CD4-positive, CD25-positive, alpha-beta regulatory T cell (primary cell): ENCODE data around the gene DNAJA3. TPM values are rescaled to one million over a fixed set of nuclear protein-coding genes. Genes with fewer than 3 reads are reported as not detected.
A peak's percentile ranks its signal among the peaks of the same experiment; 100 is the strongest.

ENCODE experiments used
- ATAC-seq, 2 donors: fragments of 150-1000 bp; cut with Tn5 transposase; one replicate each; pipeline ENCODE4 v1.10.0; 2021; ENCODE audit warnings: low read depth in 2 of 2, moderate number of reproducible peaks in 2 of 2, moderate library complexity in 1 of 2
- DNase-seq, 3 donors: peaks; one replicate each; pipeline versions ENCODE4 v3.0.0 to v3.0.0-alpha.2; 2012 to 2022; ENCODE audit warnings: mixed read lengths in 1 of 3
- H3K27ac ChIP-seq: one replicate; pipeline ENCODE4 v1.7.0; 2013; ENCODE audit warnings: mild to moderate bottlenecking, low read length; ENCODE audit not compliant: insufficient read depth, poor library complexity, severe bottlenecking
- H3K27me3 ChIP-seq: one replicate; pipeline ENCODE4 v1.7.0; 2013; ENCODE audit warnings: low read length; ENCODE audit not compliant: control insufficient read depth, insufficient read depth
- H3K36me3 ChIP-seq: one replicate; pipeline ENCODE4 v1.7.0; 2013; ENCODE audit warnings: mild to moderate bottlenecking, low read length, moderate library complexity; ENCODE audit not compliant: control insufficient read depth, insufficient read depth
- H3K4me1 ChIP-seq: 2 replicates; pipeline ENCODE4 v1.7.0; 2013; ENCODE audit warnings: mild to moderate bottlenecking, low read length; ENCODE audit not compliant: insufficient read depth, control insufficient read depth, poor library complexity, severe bottlenecking
- H3K4me3 ChIP-seq: one replicate; pipeline ENCODE4 v1.7.0; 2013; ENCODE audit warnings: low read depth, mild to moderate bottlenecking, low read length, moderate library complexity
- H3K9me3 ChIP-seq, 2 experiments: 1 replicate in 1 of 2; 2 replicates in 1 of 2; pipeline ENCODE4 v1.7.0; 2013; ENCODE audit warnings: low read length in 2 of 2, mild to moderate bottlenecking in 1 of 2, moderate library complexity in 1 of 2; ENCODE audit not compliant: control insufficient read depth in 2 of 2
- H3K27ac Mint-ChIP-seq, 3 donors: one replicate each; pipeline ENCODE4 v1.8.0; 2020 to 2022; ENCODE audit warnings: mild to moderate bottlenecking in 3 of 3, mixed read lengths in 3 of 3, moderate library complexity in 2 of 3
- H3K27me3 Mint-ChIP-seq: one replicate; pipeline ENCODE4 v1.8.0; 2022; ENCODE audit warnings: mild to moderate bottlenecking, mixed read lengths
- H3K36me3 Mint-ChIP-seq: one replicate; pipeline ENCODE4 v1.8.0; 2020; ENCODE audit warnings: mixed read lengths
- H3K4me1 Mint-ChIP-seq, 4 donors: one replicate each; pipeline ENCODE4 v1.8.0; 2020 to 2022; ENCODE audit warnings: mixed read lengths in 4 of 4, mild to moderate bottlenecking in 1 of 4
- H3K4me3 Mint-ChIP-seq, 4 donors: one replicate each; pipeline ENCODE4 v1.8.0; 2020 to 2022; ENCODE audit warnings: mild to moderate bottlenecking in 4 of 4, mixed read lengths in 4 of 4, moderate library complexity in 3 of 4
- H3K9me3 Mint-ChIP-seq, 7 donors: one replicate each; pipeline ENCODE4 v1.8.0; 2020 to 2022; ENCODE audit warnings: mixed read lengths in 7 of 7, mild to moderate bottlenecking in 3 of 7, moderate library complexity in 2 of 7
- polyA plus RNA-seq, 4 donors: library from polyadenylated mRNA; unstranded; fragments of 300-500 nt; fragmentation: Illumina TruSeq; gene quantifications; one replicate each; pipeline ENCODE4 v1.2.3, GENCODE V29; 2021
- total RNA-seq: library from RNA; stranded (reverse); gene quantifications from one replicate; pipeline ENCODE4 v1.2.3, GENCODE V29; 2022

DNAJA3 gene
- total and polyA plus RNA-seq, 5 donors from 2014 or later: 27.0 to 49.7 (median 38.1) TPM

- DNase-seq (peak in 1 of 3 donors; percentile 40), ATAC-seq (no peak)
- H3K4me1 Mint-ChIP-seq: peaks cover 0 to 28% (median 21%) of the 10 kb centered on the region in 4 donors
- Histone ChIP-seq H3K27me3 (no peaks in the 10 kb centered on the region), H3K36me3 (peaks cover 74% of the 10 kb centered on the region), H3K9me3 (no peaks in the 10 kb centered on the region), H3K27ac (no peak overlapping the region), H3K4me3 (no peak overlapping the region), H3K4me1 (peaks cover 4% of the 10 kb centered on the region)
- H3K27me3 Mint-ChIP-seq: peaks cover 10% of the 10 kb centered on the region
- H3K36me3 Mint-ChIP-seq: peaks cover 29% of the 10 kb centered on the region
- peak overlapping the region in 3 of 4 donors; percentile 61 to 95 (median 65) for H3K4me3 Mint-ChIP-seq
- peak overlapping the region in 2 of 3 donors; percentile 81 for H3K27ac Mint-ChIP-seq
- H3K9me3 Mint-ChIP-seq: peaks cover 0 to 5% (median 0%) of the 10 kb centered on the region in 7 donors
These were observed 21.3 kb upstream of the DNAJA3 start for GRCh38 chr16:4404247-4404966.

- H3K4me1 Mint-ChIP-seq: peaks cover under 1 to 28% (median 17%) of the 10 kb centered on the region in 4 donors
- DNase-seq (no peak), ATAC-seq (no peak)
- peaks cover 0 to 5% (median 0%) of the 10 kb centered on the region in 7 donors for H3K9me3 Mint-ChIP-seq
- Histone ChIP-seq H3K4me3 (no peak overlapping the region), H3K36me3 (peaks cover 76% of the 10 kb centered on the region), H3K9me3 (no peaks in the 10 kb centered on the region), H3K27me3 (no peaks in the 10 kb centered on the region), H3K4me1 (peaks cover 4% of the 10 kb centered on the region), H3K27ac (no peak overlapping the region)
- H3K36me3 Mint-ChIP-seq: peaks cover 25% of the 10 kb centered on the region
- H3K4me3 Mint-ChIP-seq: peak overlapping the region in 2 of 4 donors; percentile 61 to 95
- peaks cover 10% of the 10 kb centered on the region for H3K27me3 Mint-ChIP-seq
- H3K27ac Mint-ChIP-seq: peak overlapping the region in 1 of 3 donors; percentile 81
These were observed 20.5 kb upstream of the DNAJA3 start for GRCh38 chr16:4404967-4405696.

- H3K36me3 ChIP-seq: peaks cover 93% of the 10 kb centered on the region
- no peaks in the 10 kb centered on the region for H3K27me3 ChIP-seq
- H3K27me3 Mint-ChIP-seq: peaks cover 10% of the 10 kb centered on the region
- DNase-seq (no peak), ATAC-seq (no peak)
- no peaks in the 10 kb centered on the region for H3K9me3 ChIP-seq
- H3K4me3 ChIP-seq: no peak overlapping the region
- no peak overlapping the region for H3K27ac ChIP-seq
- H3K36me3 Mint-ChIP-seq: peaks cover 27% of the 10 kb centered on the region
- no peak overlapping the region for H3K4me3 Mint-ChIP-seq
- no peak overlapping the region for H3K27ac Mint-ChIP-seq
- peaks cover 0 to 5% (median 0%) of the 10 kb centered on the region in 7 donors for H3K9me3 Mint-ChIP-seq
- peaks cover 8 to 32% (median 21%) of the 10 kb centered on the region in 4 donors for H3K4me1 Mint-ChIP-seq
- peaks cover 16% of the 10 kb centered on the region for H3K4me1 ChIP-seq
These were observed 17.9 kb upstream of the DNAJA3 start for GRCh38 chr16:4407543-4408322.

- Histone ChIP-seq H3K27me3 (no peaks in the 10 kb centered on the region), H3K4me3 (no peak overlapping the region), H3K36me3 (peaks cover 96% of the 10 kb centered on the region), H3K27ac (no peak overlapping the region), H3K9me3 (no peaks in the 10 kb centered on the region), H3K4me1 (peaks cover 22% of the 10 kb centered on the region)
- no peak for ATAC-seq
- Mint-ChIP-seq H3K27me3 (peaks cover 10% of the 10 kb centered on the region), H3K27ac (no peak overlapping the region), H3K4me1 (peaks cover 8 to 37% (median 25%) of the 10 kb centered on the region in 4 donors), H3K4me3 (no peak overlapping the region), H3K9me3 (peaks cover 0 to 5% (median 0%) of the 10 kb centered on the region in 7 donors), H3K36me3 (peaks cover 26% of the 10 kb centered on the region)
- DNase-seq: no peak
These were observed 17.4 kb upstream of the DNAJA3 start for GRCh38 chr16:4408323-4408690.

- Mint-ChIP-seq H3K4me3 (no peak overlapping the region), H3K27ac (no peak overlapping the region), H3K36me3 (peaks cover 23% of the 10 kb centered on the region), H3K9me3 (peaks cover 0 to 5% (median 0%) of the 10 kb centered on the region in 7 donors), H3K27me3 (peaks cover 9% of the 10 kb centered on the region), H3K4me1 (peaks cover 8 to 46% (median 26%) of the 10 kb centered on the region in 4 donors)
- peaks cover 87% of the 10 kb centered on the region for H3K36me3 ChIP-seq
- H3K27ac ChIP-seq: no peak overlapping the region
- H3K4me3 ChIP-seq: no peak overlapping the region
- no peaks in the 10 kb centered on the region for H3K9me3 ChIP-seq
- ATAC-seq (no peak), DNase-seq (no peak)
- H3K27me3 ChIP-seq: no peaks in the 10 kb centered on the region
- H3K4me1 ChIP-seq: peaks cover 31% of the 10 kb centered on the region
These were observed 16.4 kb upstream of the DNAJA3 start for GRCh38 chr16:4409081-4409932.

GRCh38 chr16:4410335-4411075, 15.2 kb upstream of the DNAJA3 start:
- Histone ChIP-seq H3K4me3 (no peak overlapping the region), H3K36me3 (peaks cover 75% of the 10 kb centered on the region), H3K27me3 (no peaks in the 10 kb centered on the region), H3K27ac (no peak overlapping the region), H3K9me3 (no peaks in the 10 kb centered on the region), H3K4me1 (peaks cover 43% of the 10 kb centered on the region)
- Mint-ChIP-seq H3K9me3 (peaks cover 0 to 5% (median 0%) of the 10 kb centered on the region in 7 donors), H3K4me3 (peak overlapping the region in 3 of 4 donors; percentile 29 to 83 (median 55)), H3K36me3 (peaks cover 19% of the 10 kb centered on the region), H3K27me3 (peaks cover 7% of the 10 kb centered on the region), H3K27ac (peak overlapping the region in 2 of 3 donors; percentile 23 to 59), H3K4me1 (peaks cover 8 to 51% (median 32%) of the 10 kb centered on the region in 4 donors)
- ATAC-seq: no peak
- DNase-seq: no peak
